HG02970 (cell line): ENCODE measurements around the gene PLEKHN1.

ENCODE experiments used
- ATAC-seq: cut with Tn5 transposase; IDR thresholded peaks from one replicate; pipeline ENCODE4 v1.9.1; 2021; ENCODE audit warnings: mild to moderate bottlenecking, moderate library complexity, moderate number of reproducible peaks; ENCODE audit not compliant: unreplicated experiment, low FRiP score

PLEKHN1 gene

GRCh38 chr1:958823-959730, 7.2 kb upstream of the PLEKHN1 start, which contains the start of gene NOC2L:
NOC2L (minus strand) TSS chr1:959256; CDS start chr1:959240, 16 bp downstream.
- ATAC-seq: peak; percentile 75

- no peak for ATAC-seq
Observed at GRCh38 chr1:959731-960362, 6.4 kb upstream of the PLEKHN1 start.

- peak; percentile 47 for ATAC-seq
Observed at GRCh38 chr1:960363-961131, 5.7 kb upstream of the PLEKHN1 start, which contains the start of gene KLHL17. KLHL17 (plus strand) TSS chr1:960584; CDS start chr1:960694, 110 bp downstream.

- ATAC-seq: no peak
Observed at GRCh38 chr1:961132-961669, 5.1 kb upstream of the PLEKHN1 start.

- ATAC-seq: no peak
Observed at GRCh38 chr1:962381-963300, 3.6 kb upstream of the PLEKHN1 start.

GRCh38 chr1:963301-963651, 3.0 kb upstream of the PLEKHN1 start:
- no peak for ATAC-seq

GRCh38 chr1:963746-964525, 2.3 kb upstream of the PLEKHN1 start:
- no peak for ATAC-seq

GRCh38 chr1:964691-965525, 1.4 kb upstream of the PLEKHN1 start:
- no peak for ATAC-seq

- no peak for ATAC-seq
Observed at GRCh38 chr1:965526-966134, 652 bp upstream of the PLEKHN1 start.

GRCh38 chr1:966704-967300, 520 bp downstream of the PLEKHN1 start:
- ATAC-seq: no peak

GRCh38 chr1:967466-968343, 1.4 kb downstream of the PLEKHN1 start:
- ATAC-seq: no peak

- ATAC-seq: no peak
Observed at GRCh38 chr1:969260-969855, 3.1 kb downstream of the PLEKHN1 start.

- ATAC-seq: no peak
Observed at GRCh38 chr1:970242-970972, 4.1 kb downstream of the PLEKHN1 start.

- no peak for ATAC-seq
Observed at GRCh38 chr1:970973-971730, 4.9 kb downstream of the PLEKHN1 start.
